Astrocyte (in vitro differentiated cells and primary cell): ENCODE data around the gene CAPRIN1. TPM values are rescaled to one million over a fixed set of nuclear protein-coding genes. Genes with fewer than 3 reads are reported as not detected.

Experiments used
- DNase-seq: peaks from one replicate; pipeline ENCODE4 v3.0.0-alpha.2; 2010; ENCODE audit warnings: low read depth
- FAIRE-seq: peaks from 2 replicates; lab custom pipeline; 2011; peaks lifted over from hg19 to GRCh38; lab: Jason Lieb, UNC
- H2AFZ ChIP-seq: 2 replicates; pipeline ENCODE4 v1.6.0; 2012; ENCODE audit warnings: low read depth, low read length, inconsistent platforms
- H3K27ac ChIP-seq: 2 replicates; pipeline ENCODE4 v1.5.1; 2011; ENCODE audit warnings: low read depth, low read length, inconsistent platforms
- H3K27me3 ChIP-seq: 2 replicates; pipeline ENCODE4 v1.6.0; 2011; ENCODE audit warnings: low read length, inconsistent platforms; ENCODE audit not compliant: insufficient read depth
- H3K36me3 ChIP-seq: 2 replicates; pipeline ENCODE4 v1.5.1; 2011; ENCODE audit warnings: low read length, inconsistent platforms; ENCODE audit not compliant: insufficient read depth
- H3K4me1 ChIP-seq: 2 replicates; pipeline ENCODE4 v1.5.1; 2011; ENCODE audit warnings: low read length, inconsistent platforms; ENCODE audit not compliant: insufficient read depth
- H3K4me2 ChIP-seq: 2 replicates; pipeline ENCODE4 v1.6.0; 2012; ENCODE audit warnings: low read length, inconsistent platforms
- H3K4me3 ChIP-seq: 2 replicates; pipeline ENCODE4 v1.5.1; 2011; ENCODE audit warnings: low read depth, mild to moderate bottlenecking, low read length, inconsistent platforms; ENCODE audit not compliant: insufficient read depth
- H3K79me2 ChIP-seq: 2 replicates; pipeline ENCODE4 v1.6.0; 2012; ENCODE audit warnings: mild to moderate bottlenecking, low read length, inconsistent platforms; ENCODE audit not compliant: insufficient read depth
- H3K9ac ChIP-seq: 2 replicates; pipeline ENCODE4 v1.6.0; 2012; ENCODE audit warnings: mild to moderate bottlenecking, low read length, inconsistent platforms
- H3K9me3 ChIP-seq: 2 replicates; pipeline ENCODE4 v1.5.1; 2012; ENCODE audit warnings: low read depth, mild to moderate bottlenecking, low read length, inconsistent platforms; ENCODE audit not compliant: insufficient read depth
- H4K20me1 ChIP-seq: 2 replicates; pipeline ENCODE4 v1.6.0; 2012; ENCODE audit warnings: low read length, inconsistent platforms; ENCODE audit not compliant: insufficient read depth
- H3K27ac Mint-ChIP-seq: one replicate; pipeline ENCODE4 v1.8.0; 2021; ENCODE audit warnings: mild to moderate bottlenecking, mixed read lengths; ENCODE audit not compliant: unreplicated experiment
- H3K27me3 Mint-ChIP-seq: one replicate; pipeline ENCODE4 v1.8.0; 2021; ENCODE audit warnings: low read depth, mixed read lengths; ENCODE audit not compliant: unreplicated experiment
- H3K36me3 Mint-ChIP-seq: one replicate; pipeline ENCODE4 v1.8.0; 2021; ENCODE audit warnings: low read depth, mixed read lengths; ENCODE audit not compliant: unreplicated experiment
- H3K4me1 Mint-ChIP-seq: one replicate; pipeline ENCODE4 v1.8.0; 2021; ENCODE audit warnings: low read depth, mixed read lengths; ENCODE audit not compliant: unreplicated experiment
- H3K4me3 Mint-ChIP-seq: one replicate; pipeline ENCODE4 v1.8.0; 2021; ENCODE audit warnings: mild to moderate bottlenecking, moderate library complexity, mixed read lengths; ENCODE audit not compliant: unreplicated experiment
- H3K9me3 Mint-ChIP-seq: one replicate; pipeline ENCODE4 v1.8.0; 2021; ENCODE audit warnings: mild to moderate bottlenecking, mixed read lengths; ENCODE audit not compliant: unreplicated experiment
- EZH2 ChIP-seq: IDR thresholded peaks from 2 replicates; pipeline ENCODE4 v1.6.1; 2012; ENCODE audit warnings: mild to moderate bottlenecking, low read length, inconsistent platforms; ENCODE audit not compliant: insufficient read depth
- total RNA-seq: library from RNA; stranded (reverse); gene quantifications from 2 replicates; pipeline ENCODE4 v1.2.1, GENCODE V29; 2021
- TF ChIP-seq, protein P1 (sequence below): IDR thresholded peaks from 2 replicates; pipeline ENCODE4 v1.5.1; 2011; ENCODE audit warnings: low read depth, mild to moderate bottlenecking, inconsistent platforms, low read length, moderate library complexity; ENCODE audit not compliant: insufficient read depth

Gene CAPRIN1
- total RNA-seq, 1 donor from 2014 or later: 309 TPM

GRCh38 chr11:34050581-34051348 lies 766 bp upstream of the CAPRIN1 start:
- no peaks in the 10 kb centered on the region for H3K27me3 Mint-ChIP-seq
- TF ChIP-seq, protein P1, sequence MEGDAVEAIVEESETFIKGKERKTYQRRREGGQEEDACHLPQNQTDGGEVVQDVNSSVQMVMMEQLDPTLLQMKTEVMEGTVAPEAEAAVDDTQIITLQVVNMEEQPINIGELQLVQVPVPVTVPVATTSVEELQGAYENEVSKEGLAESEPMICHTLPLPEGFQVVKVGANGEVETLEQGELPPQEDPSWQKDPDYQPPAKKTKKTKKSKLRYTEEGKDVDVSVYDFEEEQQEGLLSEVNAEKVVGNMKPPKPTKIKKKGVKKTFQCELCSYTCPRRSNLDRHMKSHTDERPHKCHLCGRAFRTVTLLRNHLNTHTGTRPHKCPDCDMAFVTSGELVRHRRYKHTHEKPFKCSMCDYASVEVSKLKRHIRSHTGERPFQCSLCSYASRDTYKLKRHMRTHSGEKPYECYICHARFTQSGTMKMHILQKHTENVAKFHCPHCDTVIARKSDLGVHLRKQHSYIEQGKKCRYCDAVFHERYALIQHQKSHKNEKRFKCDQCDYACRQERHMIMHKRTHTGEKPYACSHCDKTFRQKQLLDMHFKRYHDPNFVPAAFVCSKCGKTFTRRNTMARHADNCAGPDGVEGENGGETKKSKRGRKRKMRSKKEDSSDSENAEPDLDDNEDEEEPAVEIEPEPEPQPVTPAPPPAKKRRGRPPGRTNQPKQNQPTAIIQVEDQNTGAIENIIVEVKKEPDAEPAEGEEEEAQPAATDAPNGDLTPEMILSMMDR: no peak
- no peak for TF ChIP-seq EZH2

GRCh38 chr11:34052036-34052607 lies 591 bp downstream of the CAPRIN1 start:
- Histone ChIP-seq H3K4me1 (peaks cover 9% of the 10 kb centered on the region), H2AFZ (peak overlapping the region; percentile 62), H3K79me2 (peaks cover 51% of the 10 kb centered on the region), H3K9me3 (no peaks in the 10 kb centered on the region), H3K9ac (peak overlapping the region; percentile 99), H3K27me3 (no peaks in the 10 kb centered on the region), H3K4me2 (peak overlapping the region; percentile 93), H4K20me1 (peaks cover 37% of the 10 kb centered on the region), H3K4me3 (peak overlapping the region; percentile 98), H3K27ac (peak overlapping the region; percentile 100), H3K36me3 (peaks cover 6% of the 10 kb centered on the region)
- H3K4me1 Mint-ChIP-seq: peaks cover 16% of the 10 kb centered on the region
- FAIRE-seq (no peak), DNase-seq (peak; percentile 67)
- H3K27me3 Mint-ChIP-seq: no peaks in the 10 kb centered on the region
- TF ChIP-seq EZH2: no peak
- TF ChIP-seq, protein P1: no peak
- H3K27ac Mint-ChIP-seq: peak overlapping the region; percentile 80
- H3K9me3 Mint-ChIP-seq: no peaks in the 10 kb centered on the region
- peak overlapping the region; percentile 100 for H3K4me3 Mint-ChIP-seq
- H3K36me3 Mint-ChIP-seq: peaks cover 7% of the 10 kb centered on the region

More at GRCh38 chr11:34050581-34051348, 766 bp upstream of the CAPRIN1 start:
- Mint-ChIP-seq H3K4me1 (peaks cover 13% of the 10 kb centered on the region), H3K9me3 (no peaks in the 10 kb centered on the region), H3K27ac (peak overlapping the region; percentile 87), H3K4me3 (peak overlapping the region; percentile 80), H3K36me3 (peaks cover 7% of the 10 kb centered on the region)
- H3K9me3 ChIP-seq: no peaks in the 10 kb centered on the region
- H3K36me3 ChIP-seq: peaks cover 2% of the 10 kb centered on the region
- peak overlapping the region; percentile 78 for H2AFZ ChIP-seq
- DNase-seq (peak; percentile 19), FAIRE-seq (no peak)
- peak overlapping the region; percentile 99 for H3K9ac ChIP-seq
- peaks cover 24% of the 10 kb centered on the region for H4K20me1 ChIP-seq
- H3K79me2 ChIP-seq: peaks cover 37% of the 10 kb centered on the region
- peak overlapping the region; percentile 98 for H3K4me3 ChIP-seq
- H3K4me2 ChIP-seq: peak overlapping the region; percentile 93
- peak overlapping the region; percentile 100 for H3K27ac ChIP-seq
- no peaks in the 10 kb centered on the region for H3K27me3 ChIP-seq
- peaks cover 9% of the 10 kb centered on the region for H3K4me1 ChIP-seq
